Left renal pelvis (tissue), 4 donors: Measurements from ENCODE around the gene LRGUK. TPM values are rescaled to one million over a fixed set of nuclear protein-coding genes. Genes with fewer than 3 reads are reported as not detected.
"Not testable (repeated sequence)": the region's sequence is repeated elsewhere in the genome, so short reads cannot be mapped to it uniquely, and the experiment has no call there.

Experiments
- DNase-seq, 4 donors: peaks; one replicate each; pipeline ENCODE4 v3.0.0-alpha.2; 2013; ENCODE audit warnings: low read depth in 4 of 4, low spot score in 3 of 4
- polyA plus RNA-seq, 4 donors: library from polyadenylated mRNA; unstranded; fragments of 120-200 nt; gene quantifications; one replicate each; pipeline ENCODE4 v1.2.1, GENCODE V29; 2013; ENCODE audit not compliant: insufficient read length in 4 of 4

LRGUK gene
- polyA plus RNA-seq, 4 donors: 0.72 to 3.9 (median 1.5) TPM

GRCh38 chr7:134295982-134296381 is 168.8 kb downstream of the LRGUK start:
- not testable (repeated sequence) for DNase-seq

DNA sequence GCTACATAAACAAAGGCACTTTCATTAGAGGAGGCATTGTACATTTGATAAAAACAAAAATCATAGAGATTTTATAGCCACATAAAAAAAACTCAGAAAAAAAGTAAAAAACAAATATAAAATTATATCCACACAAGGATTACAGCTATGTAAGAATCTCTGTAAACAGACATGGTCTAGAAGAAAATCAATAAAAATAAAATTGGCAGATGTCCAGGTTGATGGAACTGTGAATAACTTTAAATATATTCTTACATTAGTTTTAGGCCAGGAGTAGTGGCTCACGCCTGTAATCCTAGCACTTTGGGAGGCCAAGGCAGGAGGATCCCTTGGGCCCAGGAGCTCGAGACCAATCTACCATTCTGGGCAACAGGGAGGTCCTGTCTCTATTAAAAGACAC is 170.3 kb downstream of the LRGUK start:
- DNase-seq: no peak

GRCh38 chr7:134298902-134299683 is 172.0 kb downstream of the LRGUK start:
- no peak for DNase-seq

- DNase-seq: no peak
These were observed 173.8 kb downstream of the LRGUK start for GRCh38 chr7:134300988-134301387.

GRCh38 chr7:134301592-134301991 is 174.5 kb downstream of the LRGUK start:
- no peak for DNase-seq

GRCh38 chr7:134302120-134302519 is 175.0 kb downstream of the LRGUK start:
- DNase-seq: no peak

DNA sequence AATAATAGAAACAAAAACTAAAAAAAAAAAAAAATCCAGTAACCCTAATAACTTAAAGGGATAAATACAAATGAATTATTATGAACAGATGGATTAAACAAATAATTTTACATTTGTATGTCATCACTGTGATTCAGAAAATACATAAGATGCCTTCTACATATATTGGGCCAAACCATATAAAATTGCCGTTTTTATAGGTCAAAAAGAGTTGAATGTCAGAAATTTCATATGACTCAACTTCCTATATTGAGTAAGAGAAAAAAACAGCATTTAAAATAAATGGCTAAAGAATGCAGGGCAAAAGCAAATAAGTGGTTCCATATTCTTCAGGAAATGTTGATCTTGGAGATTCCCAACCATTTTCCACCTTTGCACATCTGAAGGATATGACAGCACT is 180.2 kb downstream of the LRGUK start:
- DNase-seq: no peak

- no peak for DNase-seq
These were observed 181.4 kb downstream of the LRGUK start for GRCh38 chr7:134308548-134308947.

GRCh38 chr7:134311807-134312206 is 184.7 kb downstream of the LRGUK start:
- DNase-seq: no peak

DNA sequence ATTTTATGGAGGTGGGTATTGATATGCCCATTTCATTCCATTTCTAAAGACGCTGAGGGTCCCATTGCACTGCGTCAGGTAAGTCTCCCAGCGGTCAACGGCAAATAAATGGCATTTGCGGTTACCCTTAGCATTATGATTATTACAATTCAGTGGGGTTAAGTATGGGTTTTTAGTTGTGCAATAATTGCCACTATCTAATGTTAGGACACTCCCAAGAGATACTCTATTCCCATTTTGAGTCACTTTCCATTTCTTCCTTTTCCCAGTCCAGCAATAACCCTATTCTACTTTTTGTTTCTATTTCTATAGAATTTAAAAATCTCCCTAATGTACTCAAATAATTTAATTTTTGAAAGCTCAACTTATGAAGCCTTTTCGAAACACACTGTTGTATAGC is 185.6 kb downstream of the LRGUK start:
- DNase-seq: no peak

DNA sequence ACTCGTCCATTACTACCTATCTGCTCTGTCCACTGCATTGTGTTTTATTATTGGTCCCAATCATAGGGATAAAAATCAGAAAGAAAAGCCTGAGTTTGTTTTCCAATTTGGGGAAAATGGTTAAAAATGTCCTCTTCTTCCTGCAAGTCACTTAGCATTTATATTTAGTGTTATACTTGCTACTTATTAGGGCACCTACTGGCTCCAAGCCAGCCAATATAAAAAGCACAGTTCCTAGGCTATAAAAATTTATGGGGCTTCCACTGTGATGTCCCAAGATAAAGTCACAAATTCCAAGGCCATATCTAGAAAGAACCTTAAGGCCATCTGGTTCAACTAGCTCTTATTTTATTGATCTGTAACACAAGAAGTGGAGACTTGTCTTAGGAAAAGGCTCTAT is 186.4 kb downstream of the LRGUK start:
- no peak for DNase-seq

Other genes starting within 250 kb of the LRGUK start
- 10 to 100 TPM; 23.0 to 28.9 (median 24.6) TPM for gene SLC35B4, start 189.6 kb downstream of the LRGUK start, polyA plus RNA-seq